Measurements from ENCODE around the gene SLC13A4.

SLC13A4 gene

GRCh38 chr7:135653340-135654080 lies 74.5 kb downstream of the SLC13A4 start:
- no peak overlapping the region for H3K4me3 ChIP-seq (ENCODE audit: low read length)
- H3K27me3 ChIP-seq (ENCODE audit: insufficient read depth, low read length, poor library complexity): no peaks in the 10 kb centered on the region
- peaks cover 4% of the 10 kb centered on the region for H3K36me3 ChIP-seq (ENCODE audit: control insufficient read depth, insufficient read depth, low read length)
- H3K9ac ChIP-seq (ENCODE audit: low read length): no peak overlapping the region
- no peak overlapping the region for H4K5ac ChIP-seq (ENCODE audit: low read length)
- H2BK120ac ChIP-seq (ENCODE audit: low read depth, low read length): no peak overlapping the region
- no peaks in the 10 kb centered on the region for H3K79me2 ChIP-seq (ENCODE audit: control insufficient read depth, insufficient read depth, low read length)
- no CpG with 5 or more reads among the region's 12 CpGs for whole genome bisulfite sequencing (ENCODE audit: extremely low coverage, insufficient coverage, low lambda C conversion rate)
- no peak for DNase-seq
- H4K8ac ChIP-seq (ENCODE audit: low read depth, low read length): no peak overlapping the region
- H3K18ac ChIP-seq (ENCODE audit: low read length): no peak overlapping the region
- no peak overlapping the region for H3K23ac ChIP-seq (ENCODE audit: low read length)
- no peak overlapping the region for H2BK5ac ChIP-seq (ENCODE audit: low read length)
- H3K4me2 ChIP-seq (ENCODE audit: low read length): no peak overlapping the region
- H2BK15ac ChIP-seq (replicated peaks; ENCODE audit: low read depth): no peak overlapping the region
- H3K27ac ChIP-seq (ENCODE audit: low read depth, low read length): no peak overlapping the region
- H3K56ac ChIP-seq (ENCODE audit: low read length): no peak overlapping the region
- no peak overlapping the region for H3K4ac ChIP-seq (ENCODE audit: low read depth, low read length)
- no peak overlapping the region for H2AK5ac ChIP-seq (ENCODE audit: low read length)
- H3K4me1 ChIP-seq (ENCODE audit: control insufficient read depth, low read depth, low read length): no peaks in the 10 kb centered on the region
- H3K79me1 ChIP-seq (ENCODE audit: low read length): no peaks in the 10 kb centered on the region

- no peaks in the 10 kb centered on the region for H3K27me3 ChIP-seq (ENCODE audit: insufficient read depth, low read length, poor library complexity)
- H3K23ac ChIP-seq (ENCODE audit: low read length): no peak overlapping the region
- H2AK5ac ChIP-seq (ENCODE audit: low read length): no peak overlapping the region
- H3K36me3 ChIP-seq (ENCODE audit: control insufficient read depth, insufficient read depth, low read length): peaks cover 4% of the 10 kb centered on the region
- H3K79me1 ChIP-seq (ENCODE audit: low read length): no peaks in the 10 kb centered on the region
- no peak overlapping the region for H2BK15ac ChIP-seq (replicated peaks; ENCODE audit: low read depth)
- peak; percentile 76 for DNase-seq
- H2BK120ac ChIP-seq (ENCODE audit: low read depth, low read length): no peak overlapping the region
- no peak overlapping the region for H4K8ac ChIP-seq (ENCODE audit: low read depth, low read length)
- H3K56ac ChIP-seq (ENCODE audit: low read length): no peak overlapping the region
- no peak overlapping the region for H4K5ac ChIP-seq (ENCODE audit: low read length)
- H3K79me2 ChIP-seq (ENCODE audit: control insufficient read depth, insufficient read depth, low read length): no peaks in the 10 kb centered on the region
- no peak overlapping the region for H2BK5ac ChIP-seq (ENCODE audit: low read length)
- no CpG with 5 or more reads among the region's 15 CpGs for WGBS (ENCODE audit: extremely low coverage, insufficient coverage, low lambda C conversion rate)
- no peak overlapping the region for H3K4me3 ChIP-seq (ENCODE audit: low read length)
- H3K4me1 ChIP-seq (ENCODE audit: control insufficient read depth, low read depth, low read length): no peaks in the 10 kb centered on the region
- no peak overlapping the region for H3K9ac ChIP-seq (ENCODE audit: low read length)
- no peak overlapping the region for H3K27ac ChIP-seq (ENCODE audit: low read depth, low read length)
- no peak overlapping the region for H3K18ac ChIP-seq (ENCODE audit: low read length)
- H3K4ac ChIP-seq (ENCODE audit: low read depth, low read length): no peak overlapping the region
- H3K4me2 ChIP-seq (ENCODE audit: low read length): no peak overlapping the region
Observed at GRCh38 chr7:135650831-135651573, 77.0 kb downstream of the SLC13A4 start.

GRCh38 chr7:135648235-135648634 lies 79.8 kb downstream of the SLC13A4 start:
- no peak overlapping the region for H3K9ac ChIP-seq (ENCODE audit: low read length)
- no peak overlapping the region for H2BK15ac ChIP-seq (replicated peaks; ENCODE audit: low read depth)
- no peak overlapping the region for H3K27ac ChIP-seq (ENCODE audit: low read depth, low read length)
- no peak overlapping the region for H3K4me3 ChIP-seq (ENCODE audit: low read length)
- peaks cover 2% of the 10 kb centered on the region for H3K79me1 ChIP-seq (ENCODE audit: low read length)
- H2AK5ac ChIP-seq (ENCODE audit: low read length): no peak overlapping the region
- no peak for DNase-seq
- H3K4ac ChIP-seq (ENCODE audit: low read depth, low read length): no peak overlapping the region
- no peaks in the 10 kb centered on the region for H3K79me2 ChIP-seq (ENCODE audit: control insufficient read depth, insufficient read depth, low read length)
- peaks cover 7% of the 10 kb centered on the region for H3K36me3 ChIP-seq (ENCODE audit: control insufficient read depth, insufficient read depth, low read length)
- H3K23ac ChIP-seq (ENCODE audit: low read length): no peak overlapping the region
- no peak overlapping the region for H3K56ac ChIP-seq (ENCODE audit: low read length)
- no peak overlapping the region for H4K8ac ChIP-seq (ENCODE audit: low read depth, low read length)
- H2BK5ac ChIP-seq (ENCODE audit: low read length): no peak overlapping the region
- H3K18ac ChIP-seq (ENCODE audit: low read length): no peak overlapping the region
- H2BK120ac ChIP-seq (ENCODE audit: low read depth, low read length): no peak overlapping the region
- no peaks in the 10 kb centered on the region for H3K4me1 ChIP-seq (ENCODE audit: control insufficient read depth, low read depth, low read length)
- H3K4me2 ChIP-seq (ENCODE audit: low read length): no peak overlapping the region
- no peak overlapping the region for H4K5ac ChIP-seq (ENCODE audit: low read length)
- H3K27me3 ChIP-seq (ENCODE audit: insufficient read depth, low read length, poor library complexity): no peaks in the 10 kb centered on the region
- no CpG with 5 or more reads among the region's 7 CpGs for WGBS (ENCODE audit: extremely low coverage, insufficient coverage, low lambda C conversion rate)

- peaks cover 7% of the 10 kb centered on the region for H3K36me3 ChIP-seq (ENCODE audit: control insufficient read depth, insufficient read depth, low read length)
- no peak overlapping the region for H3K27ac ChIP-seq (ENCODE audit: low read depth, low read length)
Observed at GRCh38 chr7:135647755-135648154, 80.2 kb downstream of the SLC13A4 start.

GRCh38 chr7:135645296-135645904 lies 82.6 kb downstream of the SLC13A4 start:
- no peak overlapping the region for H3K4me2 ChIP-seq (ENCODE audit: low read length)
- H3K27me3 ChIP-seq (ENCODE audit: insufficient read depth, low read length, poor library complexity): no peaks in the 10 kb centered on the region
- H3K79me1 ChIP-seq (ENCODE audit: low read length): peaks cover 2% of the 10 kb centered on the region
- no peak overlapping the region for H3K4ac ChIP-seq (ENCODE audit: low read depth, low read length)
- peaks cover 6% of the 10 kb centered on the region for H3K36me3 ChIP-seq (ENCODE audit: control insufficient read depth, insufficient read depth, low read length)
- H2BK5ac ChIP-seq (ENCODE audit: low read length): no peak overlapping the region
- H2AK5ac ChIP-seq (ENCODE audit: low read length): no peak overlapping the region
- no CpG with 5 or more reads among the region's 6 CpGs for WGBS (ENCODE audit: extremely low coverage, insufficient coverage, low lambda C conversion rate)
- H3K23ac ChIP-seq (ENCODE audit: low read length): no peak overlapping the region
- no peak overlapping the region for H4K5ac ChIP-seq (ENCODE audit: low read length)
- no peak overlapping the region for H2BK120ac ChIP-seq (ENCODE audit: low read depth, low read length)
- H3K4me1 ChIP-seq (ENCODE audit: control insufficient read depth, low read depth, low read length): no peaks in the 10 kb centered on the region
- H3K56ac ChIP-seq (ENCODE audit: low read length): no peak overlapping the region
- no peak overlapping the region for H4K8ac ChIP-seq (ENCODE audit: low read depth, low read length)
- H3K9ac ChIP-seq (ENCODE audit: low read length): no peak overlapping the region
- H3K18ac ChIP-seq (ENCODE audit: low read length): no peak overlapping the region
- H3K4me3 ChIP-seq (ENCODE audit: low read length): no peak overlapping the region
- H2BK15ac ChIP-seq (replicated peaks; ENCODE audit: low read depth): no peak overlapping the region
- peak; percentile 51 for DNase-seq
- H3K27ac ChIP-seq (ENCODE audit: low read depth, low read length): no peak overlapping the region
- H3K79me2 ChIP-seq (ENCODE audit: control insufficient read depth, insufficient read depth, low read length): no peaks in the 10 kb centered on the region

More at GRCh38 chr7:135647755-135648154, 80.2 kb downstream of the SLC13A4 start:
- Histone ChIP-seq H3K27me3 (ENCODE audit: insufficient read depth, low read length, poor library complexity) (no peaks in the 10 kb centered on the region), H3K4me3 (ENCODE audit: low read length) (no peak overlapping the region), H2BK5ac (ENCODE audit: low read length) (no peak overlapping the region), H4K8ac (ENCODE audit: low read depth, low read length) (no peak overlapping the region), H3K4ac (ENCODE audit: low read depth, low read length) (no peak overlapping the region), H3K4me1 (ENCODE audit: control insufficient read depth, low read depth, low read length) (no peaks in the 10 kb centered on the region), H2BK15ac (replicated peaks; ENCODE audit: low read depth) (no peak overlapping the region), H3K18ac (ENCODE audit: low read length) (no peak overlapping the region), H3K79me2 (ENCODE audit: control insufficient read depth, insufficient read depth, low read length) (no peaks in the 10 kb centered on the region), H3K4me2 (ENCODE audit: low read length) (no peak overlapping the region), H3K9ac (ENCODE audit: low read length) (no peak overlapping the region), H3K56ac (ENCODE audit: low read length) (no peak overlapping the region), H4K5ac (ENCODE audit: low read length) (no peak overlapping the region), H2AK5ac (ENCODE audit: low read length) (no peak overlapping the region), H3K23ac (ENCODE audit: low read length) (no peak overlapping the region), H2BK120ac (ENCODE audit: low read depth, low read length) (no peak overlapping the region), H3K79me1 (ENCODE audit: low read length) (peaks cover 2% of the 10 kb centered on the region)
- DNase-seq: peak; percentile 41
- WGBS (ENCODE audit: extremely low coverage, insufficient coverage, low lambda C conversion rate): no CpG with 5 or more reads among the region's 1 CpG

All from mesendoderm (in vitro differentiated cells).